Fibroblast of lung (primary cell): Measurements from ENCODE around the gene APC.

ENCODE experiments used
- EZH2 ChIP-seq: IDR thresholded peaks from 2 replicates; pipeline ENCODE4 v1.5.1; 2012; ENCODE audit warnings: low read length, control low read depth, mild to moderate bottlenecking; ENCODE audit errors: missing control alignments
- TF ChIP-seq, protein P1 (sequence below), 2 donors: IDR thresholded peaks in 1 of 2; conservative IDR thresholded peaks in 1 of 2; 1 replicate in 1 of 2; 2 replicates in 1 of 2; pipeline ENCODE4 v1.5.1; 2011 to 2012; ENCODE audit warnings: low read length in 2 of 2, control low read depth in 1 of 2, inconsistent platforms in 1 of 2, low read depth in 1 of 2, mild to moderate bottlenecking in 1 of 2

DNA sequence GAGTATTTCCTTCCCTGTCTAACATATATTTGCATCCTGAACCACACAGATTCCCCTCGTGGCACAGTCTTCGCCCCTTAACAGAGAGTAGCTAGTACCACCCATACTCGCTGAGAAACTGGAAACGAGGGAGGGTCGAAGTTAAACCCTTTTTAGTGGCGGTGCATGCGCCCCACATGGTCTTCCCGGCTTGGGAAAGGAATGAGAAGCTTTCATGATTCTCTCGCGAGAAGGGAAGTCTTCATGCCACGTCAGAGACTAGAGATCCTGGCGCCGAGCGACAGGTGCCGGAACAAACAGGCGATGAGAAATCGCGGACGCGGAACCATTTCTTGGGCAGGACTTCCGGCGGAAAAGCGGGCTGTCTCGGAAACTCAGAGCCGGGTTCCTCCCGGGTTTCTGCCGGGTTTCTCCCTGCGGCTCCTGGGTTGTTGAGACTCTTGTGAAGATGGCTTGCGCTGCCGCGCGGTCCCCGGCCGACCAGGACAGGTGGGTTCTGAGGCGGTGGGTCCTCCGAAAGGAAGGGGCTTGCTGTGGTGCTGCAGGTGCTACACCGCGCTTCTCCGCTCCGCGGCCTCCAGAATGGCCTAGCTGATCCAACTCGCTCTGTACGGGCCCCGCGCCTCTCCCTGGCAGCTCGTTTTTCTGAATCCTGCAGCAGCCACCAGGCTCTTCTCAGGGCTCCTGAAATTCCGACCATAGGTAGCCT lies 123.4 kb downstream of the APC start, which contains the start of gene SRP19:
- TF ChIP-seq EZH2: no peak
- TF ChIP-seq, protein P1, sequence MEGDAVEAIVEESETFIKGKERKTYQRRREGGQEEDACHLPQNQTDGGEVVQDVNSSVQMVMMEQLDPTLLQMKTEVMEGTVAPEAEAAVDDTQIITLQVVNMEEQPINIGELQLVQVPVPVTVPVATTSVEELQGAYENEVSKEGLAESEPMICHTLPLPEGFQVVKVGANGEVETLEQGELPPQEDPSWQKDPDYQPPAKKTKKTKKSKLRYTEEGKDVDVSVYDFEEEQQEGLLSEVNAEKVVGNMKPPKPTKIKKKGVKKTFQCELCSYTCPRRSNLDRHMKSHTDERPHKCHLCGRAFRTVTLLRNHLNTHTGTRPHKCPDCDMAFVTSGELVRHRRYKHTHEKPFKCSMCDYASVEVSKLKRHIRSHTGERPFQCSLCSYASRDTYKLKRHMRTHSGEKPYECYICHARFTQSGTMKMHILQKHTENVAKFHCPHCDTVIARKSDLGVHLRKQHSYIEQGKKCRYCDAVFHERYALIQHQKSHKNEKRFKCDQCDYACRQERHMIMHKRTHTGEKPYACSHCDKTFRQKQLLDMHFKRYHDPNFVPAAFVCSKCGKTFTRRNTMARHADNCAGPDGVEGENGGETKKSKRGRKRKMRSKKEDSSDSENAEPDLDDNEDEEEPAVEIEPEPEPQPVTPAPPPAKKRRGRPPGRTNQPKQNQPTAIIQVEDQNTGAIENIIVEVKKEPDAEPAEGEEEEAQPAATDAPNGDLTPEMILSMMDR (conservative IDR thresholded peaks at IDR 0.05 in 1 of 2, IDR thresholded peaks at IDR 0.05 in 1 of 2; ENCODE audit: low read depth in 1 of 2, low read length in 2 of 2): no peak
